ENCODE measurements around the gene CLSTN3.
A peak's percentile ranks its signal among the peaks of the same experiment; 100 is the strongest.

Gene CLSTN3

GRCh38 chr12:7129872-7130691 is at the start of gene CLSTN3:
CLSTN3 (plus strand) TSS chr12:7130371; CDS start chr12:7130649, 278 bp downstream.
- DNase-seq (ENCODE audit: low read depth) = peak; percentile 74

- DNase-seq (ENCODE audit: low read depth) = no peak
Observed at GRCh38 chr12:7081037-7081436, 49.1 kb upstream of the CLSTN3 start.

GRCh38 chr12:7083125-7083524 is 47.0 kb upstream of the CLSTN3 start:
- no peak for DNase-seq (ENCODE audit: low read depth)

GRCh38 chr12:7089196-7089871 is 40.8 kb upstream of the CLSTN3 start:
- DNase-seq (ENCODE audit: low read depth) = no peak

GRCh38 chr12:7090222-7090998 is 39.8 kb upstream of the CLSTN3 start:
- no peak for DNase-seq (ENCODE audit: low read depth)

GRCh38 chr12:7091171-7091570 is 39.0 kb upstream of the CLSTN3 start:
- DNase-seq (ENCODE audit: low read depth) = no peak

- DNase-seq (ENCODE audit: low read depth) = no peak
Observed at GRCh38 chr12:7091660-7092228, 38.4 kb upstream of the CLSTN3 start.

GRCh38 chr12:7092229-7092985 is 37.8 kb upstream of the CLSTN3 start, which contains the start of gene C1R:
C1R (minus strand) TSS chr12:7092445; CDS start chr12:7092388, 57 bp downstream.
- peak; percentile 58 for DNase-seq (ENCODE audit: low read depth)

- no peak for DNase-seq (ENCODE audit: low read depth)
Observed at GRCh38 chr12:7092986-7093460, 37.1 kb upstream of the CLSTN3 start.

GRCh38 chr12:7093486-7093885 is 36.7 kb upstream of the CLSTN3 start:
- DNase-seq (ENCODE audit: low read depth) = no peak

- no peak for DNase-seq (ENCODE audit: low read depth)
Observed at GRCh38 chr12:7093892-7094291, 36.3 kb upstream of the CLSTN3 start.

- DNase-seq (ENCODE audit: low read depth) = no peak
Observed at GRCh38 chr12:7096006-7096932, 33.9 kb upstream of the CLSTN3 start.

- no peak for DNase-seq (ENCODE audit: low read depth)
Observed at GRCh38 chr12:7096979-7097378, 33.2 kb upstream of the CLSTN3 start.

- no peak for DNase-seq (ENCODE audit: low read depth)
Observed at GRCh38 chr12:7099290-7099996, 30.7 kb upstream of the CLSTN3 start.

GRCh38 chr12:7100239-7100638 is 29.9 kb upstream of the CLSTN3 start:
- no peak for DNase-seq (ENCODE audit: low read depth)

GRCh38 chr12:7101047-7101693 is 29.0 kb upstream of the CLSTN3 start:
- no peak for DNase-seq (ENCODE audit: low read depth)

- DNase-seq (ENCODE audit: low read depth) = no peak
Observed at GRCh38 chr12:7101694-7102131, 28.5 kb upstream of the CLSTN3 start.

- DNase-seq (ENCODE audit: low read depth) = no peak
Observed at GRCh38 chr12:7102582-7102981, 27.6 kb upstream of the CLSTN3 start.

All from activated T-cell treated with anti-CD3 and anti-CD28 coated beads for 24 hours (primary cell).